Motor neuron (in vitro differentiated cells): ENCODE measurements around the gene ZNF619. TPM values are rescaled to one million over a fixed set of nuclear protein-coding genes. Genes with fewer than 3 reads are reported as not detected.

Experiments
- ATAC-seq, 8 experiments: fragments of 200-7000 bp; cut with Tn5 transposase; replicated peaks in 6 of 8; 2 replicates each; pipeline ENCODE4 v1.8.0; 2021; ENCODE audit warnings: mild to moderate bottlenecking in 8 of 8, moderate library complexity in 8 of 8
- H3K27ac ChIP-seq, 2 donors: fragments of 250-450 bp; sonication (Bioruptor Pico); 2 replicates each; pipeline ENCODE4 v1.9.0; 2021; ENCODE audit warnings: antibody characterized with exemption in 2 of 2, mild to moderate bottlenecking in 2 of 2, moderate library complexity in 1 of 2
- H3K4me1 ChIP-seq, 2 donors: fragments of 250-450 bp; sonication (Bioruptor Pico); replicated peaks in 1 of 2; 2 replicates each; pipeline ENCODE4 v1.6.1; 2021; ENCODE audit warnings: antibody characterized with exemption in 2 of 2, mild to moderate bottlenecking in 2 of 2, moderate library complexity in 1 of 2
- H3K4me3 ChIP-seq, 5 donors: fragments of 250-450 bp; sonication (Bioruptor Pico); 2 replicates each; pipeline ENCODE4 v1.9.0; 2021; ENCODE audit warnings: antibody characterized with exemption in 5 of 5, mild to moderate bottlenecking in 5 of 5, moderate library complexity in 4 of 5
- WGBS, 10 experiments: fragments of 450-650 bp; shearing (Covaris generic); methylation state at CpG; one replicate each; pipeline ENCODE4 v1.0.0; 2022; 5-methylcytosine and 5-hydroxymethylcytosine counted together
- in situ Hi-C, 9 experiments: fragments of 400-800 bp; cut with MboI; loops; one replicate each; pipeline ENCODE4 v1.15.0; 2021; ENCODE audit warnings: low sequenced_read_pairs in 9 of 9, low pct_unique_long_range_greater_than_20kb in 2 of 9; ENCODE audit not compliant: unreplicated experiment in 9 of 9
- total RNA-seq, 8 experiments: library from RNA; unstranded; fragments of 300-600 nt; gene quantifications; 2 replicates each; pipeline versions ENCODE4 v1.2.3 to v1.2.4, GENCODE V29; 2022

Gene ZNF619
- total RNA-seq = 1 to 10 TPM; 1.3 to 7.9 (median 5.6) TPM

DNA sequence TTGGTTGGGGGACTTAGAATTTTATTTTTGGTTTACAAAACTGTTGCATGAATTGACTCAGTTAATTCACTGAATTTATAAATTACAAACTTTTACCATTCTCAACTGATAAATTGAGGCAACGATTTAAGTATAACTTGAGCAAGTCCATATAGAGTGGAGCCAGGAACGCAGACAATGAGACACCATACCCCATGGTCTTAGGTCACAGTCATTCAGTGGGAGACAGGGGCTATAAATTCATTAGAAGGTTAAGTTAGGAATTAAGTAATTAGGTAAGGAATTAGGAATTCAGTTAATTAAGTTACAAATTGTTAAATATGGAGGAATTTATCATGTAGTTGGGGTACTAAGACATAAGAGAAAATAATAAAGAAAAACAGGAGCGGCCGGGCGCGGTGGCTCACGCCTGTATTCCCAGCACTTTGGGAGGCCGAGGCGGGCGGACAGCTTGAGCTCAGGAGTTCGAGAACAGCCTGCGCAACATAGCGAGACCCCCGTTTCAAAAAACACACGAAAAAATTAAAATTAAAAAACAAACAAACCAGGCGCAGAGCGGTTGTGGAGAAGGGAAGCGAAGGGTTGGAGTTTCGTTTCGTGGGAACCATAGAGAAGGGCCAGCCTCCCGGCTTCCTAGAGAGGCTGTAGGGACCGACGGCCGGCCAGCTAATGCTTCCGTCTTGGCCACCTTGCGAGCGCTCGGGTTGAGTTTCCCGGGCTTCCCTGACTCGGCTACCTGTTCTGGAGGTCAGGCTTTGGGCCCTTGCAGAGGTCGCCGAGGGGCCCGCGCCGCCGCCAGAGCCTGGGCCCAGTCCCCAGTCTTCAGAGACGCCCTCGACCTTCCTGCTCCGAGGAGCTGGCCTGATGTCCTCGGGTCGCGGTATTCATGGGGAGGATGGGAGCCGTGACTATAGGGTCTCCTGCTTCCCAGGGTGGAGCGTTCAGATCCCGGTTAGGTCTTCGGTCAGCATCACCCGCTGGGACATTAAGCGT, at the start of gene ZNF619:
TSS of gene ZNF619 (plus strand) at position 645 of the 993 bp plus-strand sequence. CDS start 858 bp downstream, outside the sequence.
- Histone ChIP-seq H3K27ac (no peak within 1 kb of the TSS), H3K4me3 (peak within 1 kb of the TSS; percentile 48 to 82 (median 57)), H3K4me1 (peaks cover 0 to 4% of the 10 kb centered on the region in 2 donors)
- WGBS, 10 experiments = 2 to 89% (median 23%) methylated on average over 8 to 41 of the region's 48 CpGs
- in situ Hi-C loops = no loop called here
- ATAC-seq = peak; percentile 81 to 95 (median 92)

DNA sequence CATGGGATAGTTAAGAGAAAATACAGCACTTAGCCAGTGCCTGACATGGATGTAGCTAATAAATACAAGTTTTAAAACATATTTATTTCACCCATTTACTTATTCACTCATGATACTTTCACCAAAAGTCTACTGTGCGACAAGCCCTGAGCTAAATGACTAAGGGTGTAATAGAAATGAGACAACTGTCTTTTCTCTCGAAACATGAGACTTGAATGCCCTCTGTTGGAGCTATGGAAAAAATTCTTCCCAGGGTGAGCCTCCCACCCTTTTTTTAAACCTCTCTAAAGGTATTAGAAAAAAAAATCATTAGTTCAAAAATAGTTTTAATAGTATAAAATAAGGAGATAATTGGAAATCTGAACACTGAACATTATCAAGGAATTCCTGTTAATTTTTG, 44.1 kb upstream of the ZNF619 start:
- H3K4me3 ChIP-seq = no peak overlapping the region
- 17 to 100% (median 92%) methylated on average over 1 to 2 of the region's 2 CpGs; no CpG with 5 or more reads in 1 of the 10 experiments for WGBS, 10 experiments
- no peaks in the 10 kb centered on the region for H3K4me1 ChIP-seq
- in situ Hi-C loops = loop anchor here in 2 of 9 experiments (25.0 kb wide), 2 partner anchors 95 to 245 kb away; no protein-coding TSS in a partner anchor
- H3K27ac ChIP-seq = no peak overlapping the region
- no peak for ATAC-seq

DNA sequence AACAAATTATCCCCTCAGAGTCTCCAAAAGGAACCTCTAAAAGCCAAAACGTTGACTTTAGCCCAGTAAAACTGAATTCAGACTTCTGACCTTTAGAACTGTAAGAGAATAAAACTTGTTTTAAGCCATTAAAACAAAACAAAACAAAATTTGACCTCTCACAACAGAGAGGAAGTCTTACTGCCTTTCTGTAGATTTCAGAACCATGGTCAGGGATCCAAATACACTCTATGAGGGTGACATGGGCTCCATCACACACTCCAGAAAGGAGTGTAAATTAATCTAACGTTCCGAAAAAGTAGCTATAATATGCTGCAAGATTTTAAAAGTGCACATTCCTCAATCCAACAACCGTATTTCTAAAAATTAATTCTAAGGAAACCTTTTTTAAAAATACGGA, 39.0 kb upstream of the ZNF619 start:
- Histone ChIP-seq H3K4me1 (no peaks in the 10 kb centered on the region), H3K4me3 (no peak overlapping the region), H3K27ac (no peak overlapping the region)
- 39 to 81% (median 62%) methylated on average over 2 to 5 of the region's 5 CpGs; no CpG with 5 or more reads in 1 of the 10 experiments for WGBS, 10 experiments
- in situ Hi-C loops = loop anchor here in 2 of 9 experiments (25.0 kb wide), 2 partner anchors 101 to 251 kb away; no protein-coding TSS in a partner anchor
- no peak for ATAC-seq

DNA sequence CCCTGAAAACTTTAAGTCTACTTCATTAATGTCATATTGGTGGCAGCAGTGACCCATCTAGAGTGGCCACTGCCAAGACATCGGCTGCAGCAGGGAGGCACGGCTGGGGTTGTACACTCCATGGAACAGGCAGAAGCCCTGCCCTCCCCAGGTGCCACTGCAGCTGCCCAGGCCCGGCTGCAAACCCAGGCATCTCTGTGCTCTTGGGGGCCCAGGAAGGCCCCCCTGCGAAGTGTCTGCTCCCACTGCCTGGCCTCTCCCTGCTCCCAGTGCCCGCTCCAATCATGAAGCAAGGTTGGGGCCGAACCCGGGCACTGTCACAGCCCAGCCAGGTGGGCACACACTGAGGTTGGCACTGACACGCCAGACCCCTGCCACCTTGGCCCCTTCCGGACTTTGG, 31.9 kb upstream of the ZNF619 start:
- in situ Hi-C loops = loop anchor here in 2 of 9 experiments (10.0 to 25.0 kb wide), 3 partner anchors 108 to 258 kb away; no protein-coding TSS in a partner anchor
- H3K4me1 ChIP-seq = no peaks in the 10 kb centered on the region
- ATAC-seq = no peak
- WGBS, 10 experiments = 70 to 100% (median 83%) methylated on average over 1 to 6 of the region's 9 CpGs; no CpG with 5 or more reads in 5 of the 10 experiments
- no peak overlapping the region for H3K4me3 ChIP-seq
- no peak overlapping the region for H3K27ac ChIP-seq

DNA sequence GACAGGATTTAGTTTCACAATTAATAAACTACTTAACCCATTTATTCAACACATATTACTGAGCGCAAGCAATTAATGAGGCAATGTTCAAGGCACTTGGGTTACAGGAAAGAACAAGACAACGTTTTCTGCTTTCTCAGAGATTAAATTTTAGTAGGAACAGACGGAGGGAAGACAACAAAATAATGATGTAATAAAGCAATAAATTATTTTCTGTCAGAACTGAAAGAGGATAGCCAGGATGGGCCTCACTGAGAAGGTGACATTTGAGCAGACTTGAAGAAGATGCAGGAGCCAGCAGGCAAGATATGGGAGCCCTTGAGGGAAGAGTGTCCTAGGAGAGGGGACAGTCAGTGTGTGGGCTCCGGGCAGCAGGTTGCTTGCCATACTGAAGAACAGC, 31.0 kb upstream of the ZNF619 start:
- WGBS, 10 experiments = 0 to 100% (median 48%) methylated on average over 1 to 4 of the region's 4 CpGs

DNA sequence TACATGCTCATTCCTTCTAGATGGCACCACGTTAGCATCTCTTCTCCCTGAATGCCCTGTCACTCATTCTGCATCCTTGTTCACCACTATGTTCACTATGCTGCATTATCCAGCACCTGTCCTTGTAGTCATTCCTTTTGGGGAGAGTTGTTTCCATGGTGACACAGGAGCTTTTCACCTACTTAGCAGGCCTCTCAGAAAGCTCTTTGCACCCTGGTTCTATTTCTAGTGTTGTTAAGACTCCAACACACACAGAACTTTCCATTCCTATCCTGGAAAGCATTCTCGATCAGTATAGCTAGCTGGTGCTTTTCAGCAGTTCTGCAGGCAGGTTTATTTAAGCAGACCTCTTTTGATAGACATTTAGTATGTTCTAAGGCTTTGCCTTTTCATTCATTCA, 26.5 kb upstream of the ZNF619 start:
- 0 to 88% (median 46%) methylated on average over 1 to 2 of the region's 2 CpGs; no CpG with 5 or more reads in 3 of the 10 experiments for WGBS, 10 experiments
- H3K27ac ChIP-seq = no peak overlapping the region
- H3K4me3 ChIP-seq = no peak overlapping the region
- H3K4me1 ChIP-seq = peaks cover 7 to 10% of the 10 kb centered on the region in 2 donors
- ATAC-seq = no peak
- in situ Hi-C loops = no loop called here

More for the DNA sequence above, 31.0 kb upstream of the ZNF619 start:
- Histone ChIP-seq H3K4me3 (no peak overlapping the region), H3K4me1 (no peaks in the 10 kb centered on the region), H3K27ac (no peak overlapping the region)
- ATAC-seq = no peak
- in situ Hi-C loops = loop anchor here in 2 of 9 experiments (10.0 to 25.0 kb wide), 3 partner anchors 109 to 259 kb away; no protein-coding TSS in a partner anchor

DNA sequence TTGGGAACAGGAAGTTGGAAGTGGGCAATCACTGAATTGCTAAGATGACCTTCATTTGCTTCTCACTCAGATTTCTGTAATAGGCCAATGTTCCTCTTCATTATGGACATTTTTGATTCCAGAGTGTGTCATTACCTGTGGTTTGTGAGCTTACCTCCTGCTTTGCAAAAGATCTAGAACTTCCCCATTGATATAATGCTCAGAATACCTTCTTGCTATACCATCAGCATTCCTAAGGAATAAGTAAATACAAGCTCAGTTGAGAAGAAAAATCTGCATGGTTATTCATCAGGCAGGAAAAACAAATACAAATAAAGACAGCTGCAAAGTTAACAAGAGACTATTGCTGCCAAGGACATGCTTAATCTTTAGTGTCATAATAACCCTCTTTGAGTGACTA, 25.4 kb upstream of the ZNF619 start:
- H3K4me1 ChIP-seq = peaks cover 7 to 10% of the 10 kb centered on the region in 2 donors
- H3K27ac ChIP-seq = no peak overlapping the region
- no peak overlapping the region for H3K4me3 ChIP-seq
- in situ Hi-C loops = no loop called here
- no peak for ATAC-seq

DNA sequence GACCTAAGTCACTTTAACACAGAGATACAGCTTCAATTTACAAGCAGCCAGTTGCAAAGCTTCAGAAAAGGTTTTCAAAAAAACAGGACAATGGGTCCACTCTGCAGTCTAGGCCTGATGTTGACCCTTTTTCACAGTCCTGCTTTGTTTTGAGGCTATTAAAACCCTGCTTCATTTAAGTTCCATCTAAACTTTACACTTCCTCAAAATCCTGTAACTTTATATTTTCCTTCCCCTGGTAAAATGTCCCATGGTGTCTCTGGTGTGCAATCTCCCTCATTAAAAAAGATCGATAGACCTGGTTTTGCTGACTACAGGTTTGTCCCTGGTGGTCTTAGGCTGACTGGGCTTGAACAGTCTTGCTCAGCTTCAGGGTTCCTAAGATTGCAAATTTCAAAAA, 24.9 kb upstream of the ZNF619 start:
- peaks cover 7 to 10% of the 10 kb centered on the region in 2 donors for H3K4me1 ChIP-seq
- H3K4me3 ChIP-seq = peak overlapping the region; percentile 46 to 76 (median 64)
- WGBS, 10 experiments = 80 to 100% (median 93%) methylated on average over 1 of the region's 1 CpG; no CpG with 5 or more reads in 6 of the 10 experiments
- ATAC-seq = no peak
- in situ Hi-C loops = no loop called here
- peak overlapping the region in 1 of 2 donors; percentile 93 for H3K27ac ChIP-seq

DNA sequence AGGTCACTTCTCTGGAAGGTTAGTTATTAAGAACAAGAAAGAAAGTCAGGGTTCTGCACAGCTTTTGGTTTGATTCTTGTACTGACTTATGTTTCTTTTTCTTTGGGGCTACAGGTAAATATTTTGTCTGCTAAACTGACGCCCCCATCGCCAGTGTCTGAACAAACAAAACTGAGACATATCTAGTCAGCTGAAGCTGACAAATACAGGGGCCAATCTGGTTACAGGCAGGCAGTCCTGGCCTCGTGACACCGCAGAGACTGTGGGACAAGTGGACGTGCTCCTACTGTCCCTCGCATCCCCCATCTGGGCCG, 24.4 kb upstream of the ZNF619 start:
- ATAC-seq = peak in 1 of 8 experiments; percentile 55
- 0 to 14% (median 0%) methylated on average over 1 to 6 of the region's 7 CpGs; no CpG with 5 or more reads in 5 of the 10 experiments for WGBS, 10 experiments
- Histone ChIP-seq H3K27ac (peak overlapping the region; percentile 92 to 93), H3K4me1 (peaks cover 7 to 10% of the 10 kb centered on the region in 2 donors), H3K4me3 (peak overlapping the region; percentile 46 to 76 (median 64))
- in situ Hi-C loops = no loop called here

DNA sequence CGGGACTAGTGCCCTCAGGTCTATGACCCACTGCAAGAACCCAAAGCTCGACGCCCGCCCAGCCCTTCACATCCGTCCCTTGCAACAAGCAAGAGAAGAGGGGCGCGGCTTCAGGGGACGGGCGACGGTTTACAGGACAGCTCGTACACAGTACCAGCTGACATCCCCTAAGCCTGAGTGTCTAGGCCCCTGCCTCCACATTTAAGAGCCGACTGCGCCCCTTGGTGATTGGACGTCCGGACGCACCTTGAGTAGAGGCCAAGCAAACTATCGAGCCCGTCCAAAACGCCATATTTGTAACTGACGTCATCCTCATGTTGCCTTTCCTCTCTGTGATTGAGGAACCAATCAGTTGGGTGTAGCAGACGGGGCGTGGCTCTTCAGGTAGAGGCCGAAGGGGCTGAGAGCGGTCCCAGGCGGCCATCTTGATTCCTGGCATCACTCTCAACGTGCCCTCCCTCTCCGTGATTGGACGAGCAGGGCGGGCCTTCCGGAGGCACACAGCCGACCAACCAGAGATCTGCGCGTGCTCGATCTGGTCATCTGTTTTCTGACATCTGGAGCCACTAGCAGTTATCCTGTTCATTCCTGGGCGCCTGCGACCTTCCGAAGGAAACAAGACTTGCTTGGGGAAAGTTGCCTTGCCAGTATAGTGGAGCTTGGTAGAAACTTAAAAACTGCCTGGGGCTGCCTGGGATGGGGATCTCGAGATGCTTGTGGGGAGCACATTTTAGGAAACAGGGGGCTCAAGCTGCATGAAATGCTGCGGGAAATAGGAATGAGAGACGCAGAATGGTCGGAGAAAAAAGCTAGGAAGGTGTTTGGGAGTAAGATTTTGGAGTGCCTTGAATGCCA, 23.8 kb upstream of the ZNF619 start:
- peaks cover 9 to 12% of the 10 kb centered on the region in 2 donors for H3K4me1 ChIP-seq
- WGBS, 10 experiments = 0 to 3% (median 0%) methylated on average over 1 to 25 of the region's 41 CpGs
- ATAC-seq = peak; percentile 80 to 94 (median 92)
- peak overlapping the region; percentile 46 to 76 (median 64) for H3K4me3 ChIP-seq
- peak overlapping the region; percentile 92 to 93 for H3K27ac ChIP-seq
- in situ Hi-C loops = no loop called here

DNA sequence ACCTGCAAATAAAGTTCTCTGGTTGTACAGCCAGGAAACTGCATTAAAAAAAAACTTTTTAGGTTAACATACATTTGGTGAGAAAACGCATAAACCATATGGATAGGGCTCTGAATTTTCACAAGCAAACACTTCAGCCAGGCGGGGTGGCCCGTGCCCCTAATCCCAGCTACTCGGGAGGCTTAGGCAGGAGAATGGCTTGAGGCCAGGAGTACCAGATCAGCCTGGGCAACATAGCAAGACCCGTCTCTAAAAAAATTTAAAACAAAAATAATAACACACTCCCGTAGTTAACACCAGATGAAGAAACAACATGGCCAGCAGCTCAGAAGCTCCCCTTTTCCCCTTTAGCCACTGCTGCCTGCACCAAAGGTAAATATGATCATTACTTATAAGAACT, 23.0 kb upstream of the ZNF619 start:
- no peak overlapping the region for H3K27ac ChIP-seq
- 0 to 60% (median 36%) methylated on average over 1 to 6 of the region's 6 CpGs for WGBS, 10 experiments
- in situ Hi-C loops = no loop called here
- peaks cover 17% of the 10 kb centered on the region in 2 donors for H3K4me1 ChIP-seq
- ATAC-seq = no peak
- peak overlapping the region in 4 of 5 donors; percentile 38 to 76 (median 62) for H3K4me3 ChIP-seq

DNA sequence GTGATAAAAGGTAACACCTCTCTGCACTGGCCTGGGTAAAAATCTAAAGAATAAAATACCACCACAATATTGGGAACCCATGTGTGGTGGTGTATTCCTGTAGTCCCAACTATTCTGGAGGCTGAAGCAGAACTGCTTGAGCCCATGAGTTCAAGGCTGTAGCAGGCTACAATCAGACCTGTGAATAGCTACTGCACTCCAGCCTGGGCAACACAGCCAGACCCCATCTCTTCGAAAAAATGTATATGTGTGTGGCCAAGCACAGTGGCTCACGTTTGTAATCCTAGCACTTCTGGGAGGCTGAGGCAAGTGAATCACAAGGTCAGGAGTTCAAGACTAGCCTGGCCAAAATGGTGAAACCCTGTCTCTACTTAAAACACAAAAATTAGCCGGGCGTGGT, 21.6 kb upstream of the ZNF619 start:
- H3K4me1 ChIP-seq = peaks cover 17% of the 10 kb centered on the region in 2 donors
- no peak overlapping the region for H3K27ac ChIP-seq
- in situ Hi-C loops = no loop called here
- no peak for ATAC-seq
- 70 to 83% (median 83%) methylated on average over 2 to 4 of the region's 4 CpGs; no CpG with 5 or more reads in 7 of the 10 experiments for WGBS, 10 experiments
- no peak overlapping the region for H3K4me3 ChIP-seq
